HL-60 (cell line): Measurements from ENCODE around the gene TRH.
"Not testable (repeated sequence)": the region's sequence is repeated elsewhere in the genome, so short reads cannot be mapped to it uniquely, and the experiment has no call there.

Source experiments
- CTCF ChIP-seq: IDR thresholded peaks from one replicate; pipeline ENCODE4 v1.5.1; 2011; ENCODE audit warnings: low read length, control low read depth, inconsistent platforms; ENCODE audit not compliant: insufficient read depth
- POLR2AphosphoS5 ChIP-seq: IDR thresholded peaks from 2 replicates; pipeline ENCODE4 v1.6.1; 2012; ENCODE audit warnings: low read depth
- SPI1 ChIP-seq: IDR thresholded peaks from 2 replicates; pipeline ENCODE4 v1.6.1; 2012; ENCODE audit warnings: low read depth, mild to moderate bottlenecking, borderline replicate concordance
- TF ChIP-seq, protein P1 (sequence below): IDR thresholded peaks from 2 replicates; pipeline ENCODE4 v1.6.1; 2012; ENCODE audit warnings: low read depth; ENCODE audit not compliant: insufficient replicate concordance

DNA sequence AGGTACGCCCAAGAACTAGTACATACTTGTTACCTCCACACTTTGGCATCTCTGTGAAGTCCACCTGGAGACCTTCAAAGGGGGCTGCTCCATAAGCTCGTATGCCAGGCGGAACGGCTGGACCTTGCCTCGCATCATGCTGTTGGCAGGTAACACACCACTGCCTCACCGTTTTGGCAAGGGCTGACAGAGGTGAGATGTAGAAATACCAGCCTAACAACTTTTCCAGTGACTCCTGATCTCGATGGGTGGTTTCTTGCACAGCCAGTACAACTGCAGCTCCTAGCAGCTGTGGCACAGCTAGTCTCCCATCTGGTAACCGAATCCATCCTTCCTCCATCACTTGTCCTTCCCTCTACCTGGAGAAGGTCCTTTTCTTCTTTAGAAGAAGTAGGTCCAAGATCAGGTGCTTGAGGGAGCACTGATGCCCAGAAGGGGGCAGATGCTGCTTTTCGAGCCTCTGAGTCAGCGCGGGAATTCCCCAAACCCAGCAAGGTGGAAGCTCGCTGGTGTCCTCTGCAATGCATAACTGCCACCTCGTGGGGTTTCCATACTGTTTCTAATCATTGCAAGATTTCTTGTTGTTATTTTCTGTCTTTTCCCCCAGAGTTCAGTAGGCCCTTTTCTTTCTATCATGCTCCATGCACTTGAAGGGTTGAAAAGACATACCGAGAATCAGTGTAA, 51.8 kb downstream of the TRH start:
- not testable (repeated sequence) for TF ChIP-seq CTCF, POLR2AphosphoS5, SPI1
- TF ChIP-seq, protein P1, sequence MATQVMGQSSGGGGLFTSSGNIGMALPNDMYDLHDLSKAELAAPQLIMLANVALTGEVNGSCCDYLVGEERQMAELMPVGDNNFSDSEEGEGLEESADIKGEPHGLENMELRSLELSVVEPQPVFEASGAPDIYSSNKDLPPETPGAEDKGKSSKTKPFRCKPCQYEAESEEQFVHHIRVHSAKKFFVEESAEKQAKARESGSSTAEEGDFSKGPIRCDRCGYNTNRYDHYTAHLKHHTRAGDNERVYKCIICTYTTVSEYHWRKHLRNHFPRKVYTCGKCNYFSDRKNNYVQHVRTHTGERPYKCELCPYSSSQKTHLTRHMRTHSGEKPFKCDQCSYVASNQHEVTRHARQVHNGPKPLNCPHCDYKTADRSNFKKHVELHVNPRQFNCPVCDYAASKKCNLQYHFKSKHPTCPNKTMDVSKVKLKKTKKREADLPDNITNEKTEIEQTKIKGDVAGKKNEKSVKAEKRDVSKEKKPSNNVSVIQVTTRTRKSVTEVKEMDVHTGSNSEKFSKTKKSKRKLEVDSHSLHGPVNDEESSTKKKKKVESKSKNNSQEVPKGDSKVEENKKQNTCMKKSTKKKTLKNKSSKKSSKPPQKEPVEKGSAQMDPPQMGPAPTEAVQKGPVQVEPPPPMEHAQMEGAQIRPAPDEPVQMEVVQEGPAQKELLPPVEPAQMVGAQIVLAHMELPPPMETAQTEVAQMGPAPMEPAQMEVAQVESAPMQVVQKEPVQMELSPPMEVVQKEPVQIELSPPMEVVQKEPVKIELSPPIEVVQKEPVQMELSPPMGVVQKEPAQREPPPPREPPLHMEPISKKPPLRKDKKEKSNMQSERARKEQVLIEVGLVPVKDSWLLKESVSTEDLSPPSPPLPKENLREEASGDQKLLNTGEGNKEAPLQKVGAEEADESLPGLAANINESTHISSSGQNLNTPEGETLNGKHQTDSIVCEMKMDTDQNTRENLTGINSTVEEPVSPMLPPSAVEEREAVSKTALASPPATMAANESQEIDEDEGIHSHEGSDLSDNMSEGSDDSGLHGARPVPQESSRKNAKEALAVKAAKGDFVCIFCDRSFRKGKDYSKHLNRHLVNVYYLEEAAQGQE, result not testable (repeated sequence)
